Left cardiac atrium (tissue), 4 donors: ENCODE results near the gene DRD4. TPM values are rescaled to one million over a fixed set of nuclear protein-coding genes. Genes with fewer than 3 reads are reported as not detected.
A peak's percentile ranks its signal among the peaks of the same experiment; 100 is the strongest.
"Not testable (repeated sequence)": the region's sequence is repeated elsewhere in the genome, so short reads cannot be mapped to it uniquely, and the experiment has no call there.

Source experiments
- ATAC-seq, 2 donors: fragments of 200-7000 bp; cut with Tn5 transposase; one replicate each; pipeline ENCODE4 v1.9.1; 2020; ENCODE audit warnings: mild to moderate bottlenecking in 2 of 2, moderate library complexity in 2 of 2
- DNase-seq: peaks from one replicate; pipeline ENCODE4 v3.0.0-alpha.2; 2020
- intact Hi-C, 2 donors: fragments of 100-400 bp; cut with DNase I; formaldehyde crosslinking; loops; one replicate each; pipeline versions ENCODE4 v1.14.1 to v1.15.1; 2022 to 2023
- total RNA-seq, 2 donors: library from RNA; stranded (reverse); fragmentation: NEBNext Ultra II Directional; extraction: Animal tissue kit (Norgen Biotek cat#: 25700); gene quantifications; one replicate each; pipeline ENCODE4 v1.2.1, GENCODE V29; 2021
- donor health status: DM: no; HTN: yes; CAD: no.
- donor health status: DM: no; HTN: yes; CAD: no; lungs with severe emphysema.
- donor health status: DM: yes; HTN: yes; CAD: no.
- donor health status: Dilated cardiomyopathy.

DRD4 gene
- total RNA-seq, 2 donors from 2014 or later = 0.15 to 0.29 TPM

DNA sequence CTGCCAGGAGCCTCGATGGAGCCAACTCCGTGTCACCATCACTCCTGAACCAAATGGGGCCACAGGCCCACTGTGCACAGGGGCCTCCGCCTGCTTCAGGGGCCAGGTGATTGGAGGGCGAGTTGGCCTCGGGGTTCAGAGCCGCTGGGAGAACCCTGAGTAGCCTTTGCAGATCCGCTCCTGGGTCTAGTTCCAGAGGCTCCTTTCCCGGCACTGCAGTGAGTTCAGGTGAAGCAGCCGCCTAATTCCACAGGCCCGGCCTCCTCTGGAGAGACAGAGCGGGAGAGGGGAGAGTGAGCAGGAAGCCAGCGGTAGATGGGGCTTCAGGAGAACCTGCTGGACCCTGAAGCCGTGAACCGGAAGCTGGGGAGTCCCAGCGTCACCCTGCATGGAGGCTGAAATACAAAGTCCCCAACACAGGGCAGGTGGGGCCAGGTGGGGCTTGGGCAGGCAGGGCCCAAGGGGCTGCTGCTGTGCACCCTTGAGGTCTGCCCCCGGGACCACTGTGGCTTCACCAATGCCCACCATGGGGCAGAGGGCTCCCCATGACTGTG, 22.5 kb downstream of the DRD4 start:
- intact Hi-C loops = loop anchor here (5.0 kb wide), 1 partner anchor 63 kb away; no protein-coding TSS in a partner anchor
- DNase-seq (no peak), ATAC-seq (no peak)

DNA sequence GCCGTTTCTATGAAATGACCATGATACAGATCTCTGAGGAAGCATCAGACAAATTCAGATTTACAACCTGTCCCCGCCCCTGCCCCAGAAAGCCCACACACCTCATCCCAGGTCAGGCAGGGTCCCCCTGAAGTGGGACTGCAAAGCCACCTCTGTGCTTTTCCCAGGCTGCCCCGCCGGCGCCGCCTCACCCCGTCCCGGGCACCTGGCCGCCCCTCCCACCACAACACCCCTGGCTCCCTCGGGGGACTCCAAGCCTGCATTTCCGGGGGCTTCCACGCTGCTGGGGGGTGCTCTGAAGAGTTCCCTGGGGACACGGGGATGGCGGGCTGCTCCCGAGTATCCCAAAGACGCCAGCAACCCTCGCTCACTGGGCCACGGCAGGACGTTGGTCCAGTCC, 23.2 kb downstream of the DRD4 start:
- no peak for DNase-seq
- intact Hi-C loops = loop anchor here (5.0 kb wide), 1 partner anchor 62 kb away; no protein-coding TSS in a partner anchor

DNA sequence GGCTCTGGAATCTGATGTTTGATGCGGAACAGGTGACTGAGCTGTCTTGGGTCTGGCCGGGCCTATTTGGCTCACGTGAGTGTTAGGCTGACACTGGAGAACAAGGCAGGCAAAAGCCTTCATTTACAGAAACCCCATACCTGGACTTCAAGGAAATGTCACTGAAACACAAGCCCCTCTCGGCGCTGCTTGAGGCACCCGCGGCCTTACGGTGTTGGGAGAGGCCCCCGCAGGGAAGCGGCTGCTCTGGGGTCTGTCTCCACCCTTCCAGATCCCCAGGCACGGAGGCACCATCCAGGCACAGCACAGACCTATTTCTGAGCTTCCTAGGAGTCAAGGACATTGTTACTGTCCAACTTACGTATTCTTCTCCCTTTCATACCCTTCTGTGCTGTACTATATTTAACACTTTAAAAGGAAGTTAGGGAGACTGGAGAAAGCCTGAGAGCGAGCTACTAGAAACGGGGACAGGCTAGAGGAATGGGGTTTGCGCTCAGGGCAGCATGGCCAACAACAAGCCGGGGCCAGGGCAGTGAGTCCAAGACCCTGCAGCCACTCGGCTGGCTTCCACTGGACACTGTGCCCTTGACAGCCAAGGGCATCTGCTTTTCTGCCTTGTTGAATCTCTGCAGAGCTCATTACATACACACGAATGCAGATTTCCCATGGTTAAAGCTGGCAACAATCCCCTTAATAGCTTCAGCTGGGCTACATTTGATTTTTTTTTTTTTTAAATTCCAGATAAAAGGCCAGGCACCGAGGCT, 23.8 kb downstream of the DRD4 start:
- ATAC-seq = no peak
- intact Hi-C loops = loop anchor here (5.0 kb wide), 1 partner anchor 61 kb away; no protein-coding TSS in a partner anchor

More for the DNA sequence above, 23.2 kb downstream of the DRD4 start:
- no peak for ATAC-seq

DNA sequence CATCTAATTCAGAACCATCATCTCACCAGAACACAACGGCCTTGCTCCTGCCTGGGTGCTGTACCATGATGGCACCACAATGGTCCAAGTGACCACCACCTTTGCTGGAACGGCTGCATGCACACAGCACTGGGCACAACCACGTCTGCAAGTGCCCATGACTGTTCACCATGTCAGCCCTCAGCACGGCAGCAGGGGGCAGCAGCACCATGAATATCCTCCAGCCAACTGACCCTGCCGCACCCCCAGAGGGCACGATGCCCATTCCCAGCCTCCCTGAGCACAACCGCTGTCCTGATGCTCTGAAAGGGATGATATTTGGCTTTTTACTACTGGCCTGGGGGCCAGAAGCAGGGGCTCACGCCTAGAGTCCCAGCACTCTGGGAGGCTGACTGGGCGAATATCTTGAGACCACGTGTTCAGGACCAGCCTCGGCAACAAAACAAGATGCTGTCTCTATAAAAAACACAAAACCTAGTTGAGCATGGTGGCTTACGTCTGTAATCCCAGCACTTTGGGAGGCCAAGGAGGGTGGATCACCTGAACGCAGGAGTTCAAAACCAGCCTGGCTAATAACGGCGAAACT, 25.7 kb downstream of the DRD4 start:
- intact Hi-C loops = loop anchor here (5.0 kb wide), 1 partner anchor 60 kb away; no protein-coding TSS in a partner anchor
- peak; percentile 81 to 85 for ATAC-seq
- DNase-seq = peak; percentile 76

More for the DNA sequence above, 23.8 kb downstream of the DRD4 start:
- DNase-seq = no peak

DNA sequence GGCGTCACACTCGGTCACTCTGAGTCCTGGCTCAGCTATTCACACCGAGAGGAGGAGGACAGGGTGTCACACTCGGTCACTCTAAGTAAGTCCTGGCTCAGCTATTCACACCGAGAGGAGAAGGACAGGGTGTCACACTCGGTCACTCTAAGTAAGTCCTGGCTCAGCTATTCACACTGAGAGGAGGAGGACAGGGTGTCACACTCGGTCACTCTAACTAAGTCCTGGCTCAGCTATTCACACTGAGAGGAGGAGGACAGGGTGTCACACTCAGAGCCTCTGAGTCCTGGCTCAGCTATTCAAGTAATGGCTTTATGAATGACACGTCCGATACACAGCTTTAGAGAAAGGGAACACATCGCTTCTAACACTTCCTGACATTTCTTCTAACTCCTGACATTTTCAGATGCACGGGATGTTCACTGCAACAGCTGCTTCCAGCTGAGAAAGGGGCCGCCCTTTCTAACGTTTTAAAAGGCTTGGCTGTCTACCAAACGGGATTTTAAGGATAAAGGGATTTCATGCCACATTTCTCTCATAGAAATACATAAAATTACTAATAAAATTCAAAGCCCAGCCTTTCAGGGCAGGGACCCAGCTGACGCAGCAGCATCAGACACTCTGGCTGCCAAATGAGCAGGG, 28.1 kb downstream of the DRD4 start:
- intact Hi-C loops = no loop called here
- no peak for DNase-seq
- ATAC-seq = no peak

DNA sequence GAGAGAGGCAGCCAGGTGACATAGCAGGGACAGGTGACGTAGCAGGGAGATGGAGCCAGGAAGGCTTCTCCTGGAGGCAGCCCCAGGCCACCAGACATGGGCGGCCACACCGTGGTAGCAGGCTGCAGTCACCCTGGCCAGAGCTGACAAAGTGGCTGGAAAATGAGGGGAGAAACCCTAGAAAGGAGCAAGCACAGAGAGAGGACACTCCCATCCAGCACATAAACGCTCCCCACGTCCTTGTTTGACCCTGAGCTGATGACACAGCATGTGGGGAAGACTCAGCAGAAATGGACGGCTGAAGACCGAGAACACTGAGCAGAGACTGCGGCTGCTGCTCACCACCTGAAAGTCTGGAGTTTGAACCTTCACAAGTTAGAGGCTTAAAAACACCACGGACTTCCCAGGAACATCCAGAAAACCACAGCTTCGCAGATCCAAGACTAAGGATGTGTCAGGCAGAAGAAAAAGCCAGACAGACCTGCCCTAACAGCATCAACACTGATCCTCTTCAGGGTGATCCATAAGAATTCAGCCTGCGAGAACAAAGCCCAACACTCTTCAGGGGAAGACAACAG, 28.7 kb downstream of the DRD4 start:
- ATAC-seq = peak; percentile 54 to 74
- DNase-seq = peak; percentile 28
- intact Hi-C loops = no loop called here

DNA sequence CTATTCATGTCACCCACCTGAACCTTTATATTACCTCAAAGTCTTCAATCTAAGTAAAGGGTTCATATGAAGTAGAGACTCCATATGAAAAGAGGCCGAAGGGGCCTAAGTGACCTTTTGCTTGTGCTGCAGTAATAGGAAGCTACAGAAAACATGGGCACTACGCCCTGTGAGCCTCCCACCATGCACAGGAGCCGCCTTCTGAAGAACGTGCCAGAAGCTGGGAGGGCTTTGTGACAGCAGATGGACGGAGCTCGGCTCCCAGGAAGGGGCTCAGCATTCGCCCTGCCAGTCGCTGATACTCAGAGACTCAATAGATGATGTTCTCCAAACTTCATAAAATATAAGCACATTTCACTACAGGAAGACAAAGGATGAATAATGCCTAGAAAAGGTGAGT, 36.8 kb downstream of the DRD4 start:
- ATAC-seq = no peak
- intact Hi-C loops = no loop called here
- DNase-seq = no peak

DNA sequence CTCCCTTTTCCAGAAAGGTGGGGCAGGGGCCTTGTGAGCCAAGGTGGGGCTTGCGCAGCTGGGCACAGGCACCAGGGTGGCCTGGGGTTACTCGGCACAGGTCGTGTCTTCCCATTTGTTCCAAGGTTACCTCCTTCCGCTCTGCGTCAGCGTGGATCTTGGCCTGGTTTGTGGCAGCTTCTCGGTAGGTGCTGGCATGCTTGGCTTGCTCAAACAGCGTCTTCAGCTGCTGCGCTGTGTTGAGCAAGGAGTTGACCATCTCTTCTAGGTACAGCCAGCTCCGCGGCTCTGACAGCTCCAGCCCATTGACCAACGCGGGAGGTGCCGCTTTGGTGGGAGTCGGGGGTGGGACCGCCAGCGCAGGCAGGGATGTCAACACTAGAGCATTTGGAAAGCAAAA, 37.3 kb downstream of the DRD4 start:
- intact Hi-C loops = no loop called here
- DNase-seq (no peak), ATAC-seq (no peak)

DNA sequence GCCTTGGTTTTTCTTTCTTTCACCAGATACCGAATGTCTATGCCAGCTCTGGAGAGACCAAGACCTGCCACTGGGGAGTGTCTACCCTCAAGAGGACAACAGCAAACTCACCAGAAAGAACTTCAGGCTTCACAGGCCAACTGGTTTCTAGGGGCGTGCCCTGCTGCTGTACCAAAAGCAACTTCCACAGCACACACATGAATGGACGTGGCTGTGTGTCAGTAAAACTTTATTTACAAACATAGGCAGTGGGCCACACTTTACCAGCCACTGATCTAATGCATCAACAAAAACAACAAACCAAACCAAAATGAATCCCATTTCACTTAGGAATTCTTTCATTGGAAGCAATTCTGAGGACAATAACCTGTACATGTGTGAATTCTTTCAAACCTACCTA, 41.2 kb downstream of the DRD4 start:
- ATAC-seq (no peak), DNase-seq (no peak)
- intact Hi-C loops = no loop called here

DNA sequence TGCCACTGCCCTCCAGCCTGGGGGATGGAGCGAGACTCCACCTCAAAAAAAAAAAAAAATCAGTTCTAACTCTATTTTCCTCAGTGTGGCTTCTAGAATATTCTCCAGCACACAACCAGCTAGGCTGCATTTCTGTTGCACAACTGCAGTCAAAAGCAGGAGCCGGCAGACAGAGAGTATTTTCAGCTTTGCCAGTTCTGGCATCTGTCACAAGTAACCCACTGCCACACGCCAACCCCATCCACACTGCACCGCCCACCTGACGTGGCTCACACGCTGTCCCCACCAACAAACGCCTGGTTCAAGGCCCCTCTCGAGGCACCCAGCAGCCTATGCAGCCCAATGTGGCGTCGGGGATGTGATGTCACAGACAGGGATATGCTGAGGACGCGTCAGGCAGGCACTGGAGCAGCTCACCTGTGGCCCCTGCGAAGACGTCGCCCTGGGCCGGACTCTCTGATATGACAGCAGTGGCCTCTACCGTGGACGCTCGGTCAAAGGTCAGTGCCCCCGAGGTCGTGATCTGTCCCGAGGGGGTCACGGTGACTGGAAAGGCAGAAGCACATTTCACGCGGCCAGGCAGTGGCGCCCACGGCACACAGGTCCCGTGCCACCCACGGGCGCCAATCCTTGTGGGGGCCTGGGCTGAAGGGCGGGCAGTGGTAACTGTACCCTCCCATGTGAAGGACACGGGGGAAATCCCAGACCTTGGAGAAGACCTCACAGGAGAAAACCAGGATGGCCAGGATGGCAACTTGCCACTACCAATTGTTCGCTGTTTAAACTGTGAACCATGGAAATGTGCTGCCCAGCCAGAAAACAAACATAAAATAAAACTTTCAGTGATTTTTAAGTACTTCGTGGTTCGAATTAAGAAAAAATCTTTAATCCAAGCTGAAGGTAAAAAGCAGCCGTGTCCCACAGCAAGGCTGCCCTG, 42.5 kb downstream of the DRD4 start:
- no peak for DNase-seq
- intact Hi-C loops = no loop called here
- peak in 1 of 2 donors; percentile 32 for ATAC-seq

DNA sequence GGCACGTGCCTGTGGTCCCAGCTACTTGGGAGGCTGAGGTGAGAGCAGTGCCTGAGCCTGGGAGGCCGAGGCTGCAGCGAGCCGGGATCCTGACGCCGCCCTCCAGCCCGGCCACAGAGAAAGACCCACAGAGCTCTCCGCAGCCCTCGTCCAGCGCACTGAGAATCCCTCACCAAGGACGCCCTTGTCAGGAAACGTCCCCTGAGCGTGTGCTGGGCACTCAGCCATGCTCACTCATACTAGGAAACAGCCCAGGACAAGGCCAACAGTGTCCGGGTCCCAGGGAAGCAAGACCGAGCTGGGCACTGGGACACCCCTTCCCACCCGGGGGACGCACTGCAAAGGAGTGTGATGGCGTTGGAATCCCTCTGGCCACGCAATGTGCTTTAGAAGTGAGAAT, 43.4 kb downstream of the DRD4 start:
- intact Hi-C loops = no loop called here
- peak; percentile 32 to 67 for ATAC-seq
- DNase-seq = no peak

DNA sequence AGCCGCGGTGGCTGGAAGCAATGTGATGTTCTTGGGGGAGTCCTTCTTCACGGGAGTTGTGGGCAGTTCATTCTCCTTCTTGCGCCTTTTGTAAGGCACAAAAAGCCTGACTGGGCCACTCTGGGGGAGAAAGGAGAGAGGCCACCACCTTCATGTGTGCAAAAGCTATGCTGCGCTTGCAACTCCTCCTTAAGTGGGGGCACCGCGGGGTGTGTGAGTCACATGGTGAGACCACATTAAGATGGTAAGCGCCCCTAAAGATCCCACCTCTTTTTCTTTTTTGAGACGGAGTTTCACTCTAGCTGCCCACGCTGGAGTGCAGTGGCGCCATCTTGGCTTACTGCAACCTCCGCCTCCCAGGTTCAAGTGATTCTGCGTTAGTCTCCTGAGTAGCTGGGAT, 43.9 kb downstream of the DRD4 start:
- intact Hi-C loops = no loop called here
- DNase-seq (no peak), ATAC-seq (no peak)

DNA sequence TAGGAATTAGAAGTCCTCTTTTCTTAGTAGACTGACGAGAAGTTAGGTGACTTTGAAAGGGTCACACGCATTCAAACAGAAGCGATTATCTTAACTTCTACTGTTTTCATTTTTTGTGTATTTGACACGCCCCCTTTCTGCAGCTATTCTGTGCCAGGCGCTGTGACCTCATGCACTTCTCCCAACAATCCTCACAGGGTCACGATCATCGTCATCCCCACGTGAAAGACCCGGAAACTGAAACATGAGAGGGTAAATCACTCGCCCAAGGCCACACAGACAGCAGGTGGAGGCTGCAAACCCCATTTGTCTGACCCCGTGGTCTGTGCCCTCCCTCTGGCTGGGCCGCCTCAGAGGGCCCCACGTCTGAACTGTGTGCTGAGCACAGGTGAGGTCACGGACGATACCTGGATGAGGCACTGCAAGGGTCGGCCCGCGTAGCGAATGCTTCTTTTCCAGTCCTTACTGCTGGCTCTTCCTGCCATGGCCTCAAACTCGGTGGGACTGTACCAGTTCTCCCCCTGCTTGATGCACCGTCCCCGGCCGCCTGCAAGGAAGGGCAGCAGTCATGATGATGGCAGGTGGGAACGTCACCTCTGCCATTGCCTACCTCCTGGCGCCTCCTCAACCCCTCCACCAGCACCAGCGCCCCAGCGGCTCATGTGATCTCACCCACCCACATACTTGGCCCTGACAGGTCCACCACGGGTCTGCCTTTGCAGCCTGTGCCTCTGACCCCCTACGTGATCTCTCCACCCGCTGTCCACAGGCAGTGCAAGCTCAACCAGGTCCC, 49.6 kb downstream of the DRD4 start:
- intact Hi-C loops = no loop called here
- no peak for DNase-seq
- ATAC-seq = no peak

DNA sequence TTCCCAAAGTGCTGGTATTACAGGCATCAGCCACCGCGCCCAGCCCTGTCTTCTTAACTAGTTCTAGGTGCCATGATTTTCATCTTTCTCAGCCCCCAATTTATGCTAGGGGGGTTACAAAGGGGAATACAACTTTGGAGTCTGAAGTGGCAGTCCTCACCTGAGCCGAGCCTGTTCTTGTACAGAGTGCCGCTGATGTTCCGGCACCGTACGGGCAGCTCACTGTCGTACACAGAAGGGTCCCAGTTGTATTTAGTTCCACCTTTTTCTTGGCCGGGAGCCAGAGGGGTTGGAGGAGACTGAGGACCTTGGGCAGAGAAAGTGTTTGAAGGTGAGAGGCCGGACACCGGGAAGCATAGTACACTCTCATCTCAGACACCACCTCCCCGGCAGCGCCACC, 50.7 kb downstream of the DRD4 start:
- DNase-seq (no peak), ATAC-seq (no peak)
- intact Hi-C loops = no loop called here

DNA sequence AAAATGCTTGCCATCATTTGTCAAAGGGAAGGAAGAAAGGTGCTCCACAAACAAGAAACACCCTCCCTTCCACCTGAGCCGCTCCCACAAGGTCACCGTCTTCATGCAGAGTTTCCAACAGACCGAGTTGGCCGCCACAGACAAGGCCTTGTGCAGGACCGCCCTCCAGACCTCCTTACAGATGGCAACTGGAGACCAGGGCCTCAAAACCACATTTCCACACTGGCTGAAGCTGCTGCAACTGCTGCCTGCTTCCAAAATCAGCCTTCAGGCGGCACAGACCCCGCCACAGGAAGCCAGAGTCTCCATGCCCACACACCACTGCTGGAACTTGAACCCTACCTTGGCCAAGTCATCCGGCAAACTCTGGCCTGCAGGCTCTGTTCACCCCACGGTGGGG, 51.6 kb downstream of the DRD4 start:
- intact Hi-C loops = no loop called here
- no peak for ATAC-seq
- no peak for DNase-seq

DNA sequence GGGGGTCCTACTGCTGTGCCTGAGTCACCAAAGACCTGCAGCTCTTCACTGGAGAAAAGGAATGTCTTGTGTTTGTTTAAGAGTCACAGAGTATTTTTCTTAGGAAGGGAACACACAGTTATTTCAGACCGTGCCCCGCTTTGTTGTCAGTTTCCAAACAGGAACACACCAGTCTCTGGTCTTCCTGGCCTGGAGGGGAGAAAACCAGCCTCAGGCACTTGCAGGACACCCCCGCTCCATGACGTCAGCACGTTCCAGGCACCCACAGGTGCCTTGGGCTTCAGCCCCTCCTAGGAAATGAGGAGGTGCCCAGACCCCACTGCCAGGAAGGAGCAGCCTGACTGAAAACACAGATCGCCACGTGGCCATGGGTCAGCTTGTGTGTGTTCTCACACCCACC, 52.6 kb downstream of the DRD4 start:
- intact Hi-C loops = no loop called here
- ATAC-seq (no peak), DNase-seq (no peak)

DNA sequence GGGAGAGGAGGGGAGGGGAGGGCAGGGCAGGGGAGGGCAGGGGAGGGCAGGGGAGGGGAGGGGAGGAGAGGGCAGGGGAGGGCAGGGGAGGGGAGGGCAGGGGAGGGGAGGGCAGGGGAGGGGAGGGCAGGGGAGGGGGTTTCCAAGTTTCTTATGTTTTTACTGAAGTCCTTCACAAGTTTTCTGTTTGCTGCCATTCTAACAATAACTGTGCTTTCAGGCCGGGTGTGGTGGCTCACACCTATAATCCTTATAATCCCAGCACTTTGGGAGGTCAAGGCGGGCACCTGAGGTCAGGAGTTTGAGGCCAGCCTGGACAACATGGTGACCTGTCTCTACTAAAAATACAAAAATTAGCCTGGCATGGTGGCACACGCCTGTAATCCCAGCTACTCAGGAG, 53.2 kb downstream of the DRD4 start:
- ATAC-seq, intact Hi-C loops, DNase-seq: not testable (repeated sequence)
